T-helper 17 cell (primary cell): ENCODE results near the gene HOXA5. TPM values are rescaled to one million over a fixed set of nuclear protein-coding genes. Genes with fewer than 3 reads are reported as not detected.

Experiments used
- ATAC-seq: fragments of 150-1000 bp; cut with Tn5 transposase; 2 replicates; pipeline ENCODE4 v1.10.0; 2021; ENCODE audit warnings: mild to moderate bottlenecking, moderate library complexity
- DNase-seq, 3 donors: peaks; one replicate each; pipeline versions ENCODE4 v3.0.0 to v3.0.0-alpha.2; 2020 to 2021
- H3K9me3 ChIP-seq: one replicate; pipeline ENCODE4 v1.7.0; 2013; ENCODE audit warnings: low read length, mild to moderate bottlenecking; ENCODE audit not compliant: control insufficient read depth, poor library complexity, severe bottlenecking
- H3K27ac Mint-ChIP-seq: one replicate; pipeline ENCODE4 v1.8.0; 2022; ENCODE audit warnings: mild to moderate bottlenecking, moderate library complexity, mixed read lengths
- H3K27me3 Mint-ChIP-seq: one replicate; pipeline ENCODE4 v1.8.0; 2022; ENCODE audit warnings: mixed read lengths
- H3K36me3 Mint-ChIP-seq: one replicate; pipeline ENCODE4 v1.8.0; 2022; ENCODE audit warnings: low read depth, mixed read lengths
- H3K4me1 Mint-ChIP-seq: one replicate; pipeline ENCODE4 v1.8.0; 2022; ENCODE audit warnings: mild to moderate bottlenecking, mixed read lengths
- H3K4me3 Mint-ChIP-seq: one replicate; pipeline ENCODE4 v1.8.0; 2022; ENCODE audit warnings: mild to moderate bottlenecking, moderate library complexity, mixed read lengths
- total RNA-seq, 4 donors: library from RNA in 2 of 4; stranded (reverse) in 2 of 4; gene quantifications; one replicate each; pipeline ENCODE4 v1.2.3 and lab custom pipeline; 2022 to 2026

HOXA5 gene
- total RNA-seq, 2 donors from 2014 or later: 0.26 TPM; not detected in 1

DNA sequence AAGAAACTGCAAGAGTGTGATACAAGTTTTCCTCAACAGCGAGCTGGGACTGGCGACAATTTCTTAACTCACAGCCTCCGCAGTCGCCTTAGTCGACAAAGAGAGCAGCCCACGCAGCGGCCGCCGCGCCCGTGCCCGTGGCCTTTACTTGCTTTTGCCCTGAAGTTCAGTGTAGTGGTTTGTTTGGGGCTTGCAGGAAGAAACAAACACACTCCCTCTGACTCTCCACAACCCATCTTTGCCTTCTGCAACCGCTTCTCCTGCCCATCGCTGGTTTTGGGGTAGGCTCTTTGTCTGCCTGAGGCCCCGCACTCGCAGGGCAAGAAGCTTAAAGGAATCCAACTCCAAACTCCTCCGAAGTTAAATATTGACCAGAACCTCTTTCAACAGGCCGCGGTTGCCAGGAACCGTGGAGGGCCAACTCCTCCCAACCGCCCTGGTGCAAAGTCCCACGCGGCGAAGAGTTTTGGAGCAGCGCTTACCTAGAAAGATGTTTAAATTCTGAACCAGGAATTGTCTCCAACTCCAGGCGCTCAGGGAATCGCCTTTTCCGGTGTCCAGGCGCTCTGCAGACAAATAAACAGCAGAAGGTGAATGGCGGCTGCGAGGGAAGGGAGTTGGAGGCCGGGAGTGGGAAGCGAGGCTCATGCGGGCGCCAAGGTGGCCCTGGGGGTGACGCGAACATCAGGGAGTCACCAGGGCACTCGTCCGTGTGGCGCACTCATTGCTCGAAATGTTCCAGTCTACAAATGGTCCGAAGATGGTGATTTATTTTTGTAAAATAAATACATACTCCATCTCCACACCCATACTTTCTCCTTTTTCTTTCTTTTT lies 21.2 kb downstream of the HOXA5 start:
- H3K27ac Mint-ChIP-seq: no peak overlapping the region
- no peak overlapping the region for H3K4me3 Mint-ChIP-seq
- no peaks in the 10 kb centered on the region for H3K4me1 Mint-ChIP-seq
- DNase-seq: no peak
- H3K36me3 Mint-ChIP-seq: no peaks in the 10 kb centered on the region
- no peak for ATAC-seq
- peaks cover 2% of the 10 kb centered on the region for H3K9me3 ChIP-seq
- H3K27me3 Mint-ChIP-seq: peaks cover 66% of the 10 kb centered on the region

DNA sequence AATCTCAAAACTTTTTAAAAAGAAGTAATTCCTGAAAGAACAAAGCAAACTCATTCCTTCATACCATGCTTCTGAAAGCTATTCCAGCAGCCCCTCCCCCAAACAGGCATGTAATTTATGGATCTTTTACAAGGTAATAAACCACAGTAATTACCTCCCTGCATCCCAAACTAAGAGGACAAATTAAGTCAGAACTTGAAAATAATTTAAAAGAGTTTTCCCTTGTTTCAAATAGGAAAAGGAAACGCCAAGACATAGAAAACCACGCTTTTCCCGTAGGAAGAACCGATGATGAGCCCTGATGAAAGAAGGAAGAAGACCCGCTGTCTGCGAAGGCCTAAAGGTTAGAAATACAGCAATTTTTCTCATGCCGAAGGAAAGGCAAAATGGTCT lies 21.8 kb downstream of the HOXA5 start:
- H3K36me3 Mint-ChIP-seq: no peaks in the 10 kb centered on the region
- no peak overlapping the region for H3K4me3 Mint-ChIP-seq
- ATAC-seq (no peak), DNase-seq (no peak)
- H3K9me3 ChIP-seq: peaks cover 2% of the 10 kb centered on the region
- H3K27ac Mint-ChIP-seq: no peak overlapping the region
- peaks cover 64% of the 10 kb centered on the region for H3K27me3 Mint-ChIP-seq
- no peaks in the 10 kb centered on the region for H3K4me1 Mint-ChIP-seq

DNA sequence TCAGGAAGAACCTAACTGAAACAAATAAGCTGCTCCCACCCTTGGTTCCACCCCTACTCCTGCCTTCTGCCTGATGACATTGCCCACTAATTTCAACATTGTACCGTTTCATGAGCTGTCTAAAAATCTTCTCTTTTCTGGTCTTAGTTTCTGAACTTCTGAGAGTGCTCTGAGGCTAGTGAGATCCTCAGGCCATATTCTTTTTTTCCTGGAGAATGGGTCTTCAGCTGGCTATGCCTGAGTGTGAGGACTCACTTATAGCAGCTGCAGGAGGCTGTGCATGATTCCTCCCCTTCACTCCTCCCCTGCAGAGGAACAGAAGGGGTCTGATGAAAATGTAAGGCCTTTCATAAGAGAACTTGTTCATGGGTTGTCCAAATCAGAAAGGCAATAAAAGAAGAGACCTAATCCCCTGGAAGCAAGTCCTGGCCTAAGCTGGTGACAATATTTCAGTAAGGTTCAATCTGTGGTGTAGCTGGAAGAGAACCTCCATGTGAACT lies 24.0 kb downstream of the HOXA5 start:
- no peaks in the 10 kb centered on the region for H3K36me3 Mint-ChIP-seq
- no peak for DNase-seq
- no peaks in the 10 kb centered on the region for H3K9me3 ChIP-seq

DNA sequence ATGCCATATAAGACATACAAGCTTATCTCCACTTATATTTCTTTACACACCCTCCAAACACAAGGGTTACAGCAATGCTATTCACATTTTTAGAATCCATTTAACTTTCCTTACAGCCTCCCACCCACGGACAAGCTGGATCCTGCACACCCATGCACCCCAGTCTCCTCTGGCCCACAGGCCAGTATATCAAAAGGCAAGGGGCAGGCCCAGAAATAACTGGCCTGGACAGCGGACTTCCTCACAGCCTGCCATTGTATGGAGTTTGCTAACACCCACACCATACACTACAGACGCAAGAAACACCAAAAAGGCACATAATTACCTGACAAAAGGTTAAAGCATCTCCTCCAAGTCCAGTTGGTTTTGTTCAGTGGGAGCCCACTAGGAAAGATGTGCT lies 24.9 kb downstream of the HOXA5 start:
- H3K4me1 Mint-ChIP-seq: no peaks in the 10 kb centered on the region
- ATAC-seq: no peak
- no peaks in the 10 kb centered on the region for H3K36me3 Mint-ChIP-seq
- no peaks in the 10 kb centered on the region for H3K9me3 ChIP-seq
- DNase-seq: no peak
- H3K27ac Mint-ChIP-seq: no peak overlapping the region
- H3K27me3 Mint-ChIP-seq: peaks cover 40% of the 10 kb centered on the region
- H3K4me3 Mint-ChIP-seq: no peak overlapping the region

More for the DNA sequence above, 24.0 kb downstream of the HOXA5 start:
- H3K27me3 Mint-ChIP-seq: peaks cover 48% of the 10 kb centered on the region
- no peak overlapping the region for H3K4me3 Mint-ChIP-seq
- no peak overlapping the region for H3K27ac Mint-ChIP-seq
- no peaks in the 10 kb centered on the region for H3K4me1 Mint-ChIP-seq
- no peak for ATAC-seq

DNA sequence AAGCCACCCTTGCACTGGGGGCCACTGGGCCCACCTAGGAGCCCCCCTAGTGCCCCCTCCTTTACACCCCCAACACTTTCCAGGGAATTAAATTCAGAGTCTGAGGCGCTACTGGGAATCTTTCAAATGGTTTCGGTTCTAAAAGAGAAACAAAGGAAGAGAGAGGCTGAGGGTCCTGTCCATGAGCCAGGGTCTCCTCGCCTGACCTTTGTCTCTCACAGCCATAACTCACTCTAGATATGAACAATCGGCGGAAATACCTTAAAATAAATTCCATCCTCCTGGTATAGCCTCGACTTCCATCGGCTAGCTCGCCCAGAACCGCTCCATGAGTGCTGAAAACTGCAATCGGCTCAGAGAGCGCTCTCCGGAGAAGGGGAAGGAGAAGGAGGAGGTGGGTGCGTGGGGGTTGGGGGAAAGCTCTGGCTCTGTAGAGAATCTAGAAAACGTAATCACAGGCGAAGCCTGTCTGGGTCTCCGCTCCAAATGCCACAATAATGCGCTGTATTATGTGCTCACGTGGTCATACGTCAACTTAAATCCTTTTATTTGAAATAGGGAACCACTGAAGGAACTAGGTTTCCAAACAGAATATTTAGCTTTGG lies 25.5 kb downstream of the HOXA5 start:
- Mint-ChIP-seq H3K4me1 (no peaks in the 10 kb centered on the region), H3K4me3 (no peak overlapping the region), H3K36me3 (no peaks in the 10 kb centered on the region), H3K27ac (no peak overlapping the region), H3K27me3 (peaks cover 34% of the 10 kb centered on the region)
- DNase-seq (no peak), ATAC-seq (no peak)
- no peaks in the 10 kb centered on the region for H3K9me3 ChIP-seq

DNA sequence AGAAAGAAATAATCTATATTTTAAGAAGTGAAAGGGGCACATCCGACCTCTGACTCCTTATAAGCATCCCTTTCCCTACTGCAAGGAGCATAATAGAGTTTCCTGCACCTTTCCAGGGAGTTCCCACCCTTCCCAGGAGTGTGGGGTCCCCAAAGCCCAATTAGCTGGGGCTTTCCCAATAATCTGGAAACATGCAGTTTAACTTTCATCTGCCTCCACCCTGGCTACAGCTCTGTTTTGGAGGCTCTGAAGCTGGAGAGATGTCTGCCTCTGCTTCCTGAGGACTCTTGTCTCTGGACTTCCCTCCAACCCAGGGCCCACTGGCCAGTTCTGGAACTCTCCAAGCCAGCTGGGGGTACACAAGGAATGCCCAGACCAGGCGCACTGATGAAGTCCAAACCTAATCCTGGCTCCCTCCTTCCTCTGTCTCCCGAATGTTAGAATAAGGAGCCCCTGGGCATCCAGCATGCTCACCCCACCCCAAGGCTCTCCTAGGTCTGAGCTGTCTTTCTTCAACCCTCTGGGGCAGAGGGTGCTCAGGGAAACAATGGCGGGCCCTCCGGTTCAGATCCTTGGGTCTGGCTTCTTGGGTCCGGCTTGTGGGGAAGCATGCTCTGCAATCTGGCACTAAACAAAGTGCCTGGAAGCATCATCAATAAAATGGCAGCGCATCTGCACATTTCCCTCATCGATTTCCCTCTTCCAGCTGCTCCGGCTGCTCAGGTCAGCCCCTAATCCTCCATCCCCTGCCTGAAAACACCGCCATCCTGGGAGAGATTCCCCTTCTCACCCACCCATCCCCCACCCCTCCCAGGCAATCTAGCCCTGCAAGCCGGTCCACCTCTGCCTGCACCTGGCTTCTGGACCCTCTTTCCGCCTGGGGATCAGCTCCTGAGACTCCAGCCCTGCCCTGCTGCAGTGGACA lies 26.3 kb downstream of the HOXA5 start:
- no peak for ATAC-seq
- no peaks in the 10 kb centered on the region for H3K4me1 Mint-ChIP-seq
- no peak overlapping the region for H3K27ac Mint-ChIP-seq

GRCh38 chr7:27116031-27116961 lies 27.2 kb downstream of the HOXA5 start:
- DNase-seq: no peak
- Mint-ChIP-seq H3K36me3 (no peaks in the 10 kb centered on the region), H3K27ac (no peak overlapping the region), H3K4me1 (no peaks in the 10 kb centered on the region), H3K27me3 (peaks cover 32% of the 10 kb centered on the region), H3K4me3 (no peak overlapping the region)
- ATAC-seq: no peak
- H3K9me3 ChIP-seq: no peaks in the 10 kb centered on the region

More for the DNA sequence above, 26.3 kb downstream of the HOXA5 start:
- H3K9me3 ChIP-seq: no peaks in the 10 kb centered on the region
- peaks cover 32% of the 10 kb centered on the region for H3K27me3 Mint-ChIP-seq
- DNase-seq: no peak
- H3K4me3 Mint-ChIP-seq: no peak overlapping the region
- H3K36me3 Mint-ChIP-seq: no peaks in the 10 kb centered on the region

- no peaks in the 10 kb centered on the region for H3K4me1 Mint-ChIP-seq
- H3K27me3 Mint-ChIP-seq: peaks cover 37% of the 10 kb centered on the region
- no peak overlapping the region for H3K27ac Mint-ChIP-seq
- no peaks in the 10 kb centered on the region for H3K36me3 Mint-ChIP-seq
- DNase-seq: no peak
- no peak overlapping the region for H3K4me3 Mint-ChIP-seq
- no peaks in the 10 kb centered on the region for H3K9me3 ChIP-seq
- no peak for ATAC-seq
Observed at GRCh38 chr7:27115221-27116026, 28.1 kb downstream of the HOXA5 start.

- Mint-ChIP-seq H3K36me3 (no peaks in the 10 kb centered on the region), H3K4me3 (no peak overlapping the region), H3K4me1 (no peaks in the 10 kb centered on the region), H3K27ac (no peak overlapping the region), H3K27me3 (peaks cover 34% of the 10 kb centered on the region)
- H3K9me3 ChIP-seq: no peaks in the 10 kb centered on the region
- no peak for ATAC-seq
- no peak for DNase-seq
Observed at GRCh38 chr7:27114881-27115220, 28.6 kb downstream of the HOXA5 start.

DNA sequence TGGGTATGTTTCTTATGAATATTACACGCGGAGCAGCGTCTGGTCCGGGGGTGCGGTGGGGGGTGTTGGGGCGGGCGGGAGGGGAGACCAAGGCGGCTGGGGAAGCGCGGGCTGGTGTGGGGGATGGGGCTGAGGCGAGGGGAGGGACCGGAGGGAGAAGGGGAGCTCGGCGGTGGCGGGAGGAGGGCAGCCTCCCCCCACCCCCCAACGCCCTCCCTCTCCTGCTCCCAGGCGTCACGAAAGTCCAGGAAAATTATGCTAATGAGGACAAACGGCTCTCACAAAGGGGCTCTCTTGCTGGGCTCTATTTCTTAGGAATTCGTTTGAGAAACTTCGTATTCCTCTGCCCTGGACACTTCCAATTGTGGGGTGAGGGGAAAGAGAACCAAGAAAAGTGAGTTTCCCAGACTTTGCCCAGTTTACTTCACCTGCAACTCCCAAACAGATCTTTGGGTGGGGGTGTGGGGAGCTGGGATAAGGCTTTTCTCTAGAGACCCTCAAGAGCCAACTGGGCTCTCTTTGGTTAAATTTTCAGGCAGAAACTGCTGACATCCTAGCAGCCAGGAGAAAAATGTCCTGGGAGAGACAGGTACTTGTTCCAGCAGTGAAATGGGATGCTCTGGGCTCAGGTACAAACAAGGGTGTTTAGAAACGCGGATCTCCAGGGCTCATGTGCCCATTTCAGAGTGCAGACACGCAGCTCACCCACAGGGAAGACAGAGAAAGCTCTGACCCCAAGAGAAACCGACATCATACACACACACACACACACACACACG lies 29.3 kb downstream of the HOXA5 start:
- DNase-seq (no peak), ATAC-seq (no peak)
- Mint-ChIP-seq H3K27ac (no peak overlapping the region), H3K27me3 (peaks cover 28% of the 10 kb centered on the region), H3K36me3 (no peaks in the 10 kb centered on the region), H3K4me3 (no peak overlapping the region), H3K4me1 (no peaks in the 10 kb centered on the region)
- no peaks in the 10 kb centered on the region for H3K9me3 ChIP-seq
